IPS-20b (cell line): ENCODE data around the gene SEMA7A.

Experiments
- H3K27ac ChIP-seq: one replicate; pipeline ENCODE4 v1.5.1; 2013; ENCODE audit warnings: low read length
- H3K27me3 ChIP-seq: 2 replicates; pipeline ENCODE4 v1.6.1; 2013; ENCODE audit warnings: mild to moderate bottlenecking, low read length, inconsistent platforms; ENCODE audit not compliant: insufficient read depth
- H3K36me3 ChIP-seq: 2 replicates; pipeline ENCODE4 v1.6.1; 2013; ENCODE audit warnings: low read depth, mild to moderate bottlenecking, inconsistent platforms, low read length, moderate library complexity; ENCODE audit not compliant: insufficient read depth
- H3K4me1 ChIP-seq: 2 replicates; pipeline ENCODE4 v1.6.1; 2013; ENCODE audit warnings: mild to moderate bottlenecking, control low read depth, inconsistent platforms, low read length, moderate library complexity; ENCODE audit not compliant: insufficient read depth
- H3K4me3 ChIP-seq: 2 replicates; pipeline ENCODE4 v1.5.1; 2013; ENCODE audit warnings: mild to moderate bottlenecking, low read length, inconsistent platforms
- H3K9ac ChIP-seq: 2 replicates; pipeline ENCODE4 v1.6.1; 2013; ENCODE audit warnings: low read depth, mild to moderate bottlenecking, inconsistent platforms, low read length, moderate library complexity
- H3K9me3 ChIP-seq: 2 replicates; pipeline ENCODE4 v1.6.1; 2013; ENCODE audit warnings: mild to moderate bottlenecking, low read depth, low read length, inconsistent platforms; ENCODE audit not compliant: insufficient read depth

Gene SEMA7A

DNA sequence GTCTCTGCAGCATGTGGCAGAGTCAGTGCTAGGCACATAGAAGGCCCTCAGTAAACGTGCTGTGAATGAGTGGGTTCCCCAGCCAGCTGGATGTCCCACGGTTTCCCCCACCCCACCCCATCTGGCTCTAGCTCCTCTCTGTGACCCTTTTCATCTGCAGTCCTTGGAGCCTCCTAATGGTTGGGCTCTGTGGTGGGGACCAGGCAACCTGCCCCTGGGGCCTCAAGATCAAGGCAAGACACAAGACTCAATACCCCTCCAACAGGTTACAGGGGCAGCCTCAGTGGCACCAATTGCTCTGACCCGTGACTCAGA, 49.2 kb downstream of the SEMA7A start:
- no peak overlapping the region for H3K9ac ChIP-seq
- H3K4me3 ChIP-seq, result no peak overlapping the region
- H3K9me3 ChIP-seq, result no peaks in the 10 kb centered on the region
- no peaks in the 10 kb centered on the region for H3K27me3 ChIP-seq
- H3K27ac ChIP-seq, result no peak overlapping the region
- peaks cover 8% of the 10 kb centered on the region; the same call in 1 of the 2 replicates for H3K4me1 ChIP-seq
- H3K36me3 ChIP-seq, result no peaks in the 10 kb centered on the region

GRCh38 chr15:74383695-74384565, 49.8 kb downstream of the SEMA7A start:
- no peaks in the 10 kb centered on the region for H3K9me3 ChIP-seq
- H3K4me1 ChIP-seq, result peaks cover 8% of the 10 kb centered on the region; the same call in 1 of the 2 replicates
- no peak overlapping the region for H3K27ac ChIP-seq
- H3K4me3 ChIP-seq, result no peak overlapping the region
- H3K9ac ChIP-seq, result no peak overlapping the region
- no peaks in the 10 kb centered on the region for H3K36me3 ChIP-seq
- H3K27me3 ChIP-seq, result no peaks in the 10 kb centered on the region

- Histone ChIP-seq H3K9me3 (no peaks in the 10 kb centered on the region), H3K27me3 (no peaks in the 10 kb centered on the region), H3K9ac (no peak overlapping the region), H3K36me3 (no peaks in the 10 kb centered on the region), H3K4me1 (peaks cover 8% of the 10 kb centered on the region; the same call in 1 of the 2 replicates), H3K27ac (no peak overlapping the region), H3K4me3 (no peak overlapping the region)
These were observed 50.5 kb downstream of the SEMA7A start for GRCh38 chr15:74383286-74383685.

DNA sequence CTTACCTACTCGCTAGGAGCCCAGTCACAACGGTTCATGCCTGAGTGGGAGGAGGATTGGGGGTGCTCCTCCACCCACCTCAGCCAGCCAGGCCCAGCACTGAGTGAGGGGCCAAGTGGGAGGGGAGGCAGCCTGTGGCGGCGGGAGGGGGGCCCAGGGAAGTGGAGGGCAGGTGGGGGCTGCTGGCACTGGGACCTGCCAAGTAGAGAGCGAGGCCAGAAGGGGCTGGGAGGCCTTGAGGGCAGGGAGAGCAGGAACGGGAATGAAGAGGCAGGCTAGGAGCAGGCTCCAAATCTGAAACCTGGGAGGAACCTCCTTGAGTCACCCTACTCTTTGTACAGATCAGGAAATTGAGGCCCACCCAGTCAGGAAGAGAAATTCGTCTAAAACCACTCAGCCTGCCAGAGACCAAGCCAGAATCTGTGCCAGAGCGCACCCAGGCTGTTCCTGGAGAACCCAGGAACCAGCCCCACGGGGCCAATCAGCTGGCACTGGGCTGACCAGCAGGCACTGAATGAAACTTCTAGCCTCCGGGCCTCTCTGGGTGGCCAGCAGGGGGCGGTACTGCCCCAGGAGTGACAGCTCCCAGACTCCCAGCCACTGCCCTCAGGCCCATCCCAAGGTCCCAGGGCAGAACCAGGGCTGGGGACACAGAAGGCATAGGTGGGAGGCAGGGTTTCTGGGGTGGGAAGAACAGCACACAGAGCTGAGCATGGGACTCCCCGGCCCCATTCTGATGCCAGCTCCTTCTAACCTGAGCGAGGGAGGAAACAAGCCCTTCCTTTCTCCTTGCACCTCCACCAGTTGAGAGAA, 51.5 kb downstream of the SEMA7A start:
- Histone ChIP-seq H3K27me3 (no peaks in the 10 kb centered on the region), H3K4me1 (peaks cover 8% of the 10 kb centered on the region; the same call in 1 of the 2 replicates), H3K9ac (no peak overlapping the region), H3K27ac (no peak overlapping the region), H3K4me3 (no peak overlapping the region), H3K36me3 (no peaks in the 10 kb centered on the region), H3K9me3 (no peaks in the 10 kb centered on the region)

GRCh38 chr15:74381481-74381880, 52.3 kb downstream of the SEMA7A start:
- no peak overlapping the region for H3K4me3 ChIP-seq
- H3K9ac ChIP-seq, result no peak overlapping the region
- H3K4me1 ChIP-seq, result peaks cover 8% of the 10 kb centered on the region; the same call in 1 of the 2 replicates
- no peak overlapping the region for H3K27ac ChIP-seq
- H3K27me3 ChIP-seq, result no peaks in the 10 kb centered on the region
- H3K9me3 ChIP-seq, result no peaks in the 10 kb centered on the region
- H3K36me3 ChIP-seq, result no peaks in the 10 kb centered on the region

DNA sequence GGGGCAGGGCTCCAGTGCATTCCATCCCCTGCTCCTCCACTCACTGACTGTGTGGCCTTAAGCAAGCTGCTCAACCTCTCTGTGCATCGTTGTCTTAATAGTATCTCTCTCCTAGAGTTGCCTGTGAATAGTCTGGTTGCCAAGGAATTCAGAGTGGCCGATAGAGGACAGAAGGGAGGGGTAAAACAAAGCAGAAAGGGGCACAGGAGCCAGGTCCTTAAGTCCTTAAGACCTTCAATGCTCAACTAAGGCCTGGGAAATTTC, 52.6 kb downstream of the SEMA7A start:
- Histone ChIP-seq H3K9me3 (no peaks in the 10 kb centered on the region), H3K27ac (no peak overlapping the region), H3K9ac (no peak overlapping the region), H3K4me1 (peaks cover 8% of the 10 kb centered on the region; the same call in 1 of the 2 replicates), H3K4me3 (no peak overlapping the region), H3K36me3 (no peaks in the 10 kb centered on the region), H3K27me3 (no peaks in the 10 kb centered on the region)

DNA sequence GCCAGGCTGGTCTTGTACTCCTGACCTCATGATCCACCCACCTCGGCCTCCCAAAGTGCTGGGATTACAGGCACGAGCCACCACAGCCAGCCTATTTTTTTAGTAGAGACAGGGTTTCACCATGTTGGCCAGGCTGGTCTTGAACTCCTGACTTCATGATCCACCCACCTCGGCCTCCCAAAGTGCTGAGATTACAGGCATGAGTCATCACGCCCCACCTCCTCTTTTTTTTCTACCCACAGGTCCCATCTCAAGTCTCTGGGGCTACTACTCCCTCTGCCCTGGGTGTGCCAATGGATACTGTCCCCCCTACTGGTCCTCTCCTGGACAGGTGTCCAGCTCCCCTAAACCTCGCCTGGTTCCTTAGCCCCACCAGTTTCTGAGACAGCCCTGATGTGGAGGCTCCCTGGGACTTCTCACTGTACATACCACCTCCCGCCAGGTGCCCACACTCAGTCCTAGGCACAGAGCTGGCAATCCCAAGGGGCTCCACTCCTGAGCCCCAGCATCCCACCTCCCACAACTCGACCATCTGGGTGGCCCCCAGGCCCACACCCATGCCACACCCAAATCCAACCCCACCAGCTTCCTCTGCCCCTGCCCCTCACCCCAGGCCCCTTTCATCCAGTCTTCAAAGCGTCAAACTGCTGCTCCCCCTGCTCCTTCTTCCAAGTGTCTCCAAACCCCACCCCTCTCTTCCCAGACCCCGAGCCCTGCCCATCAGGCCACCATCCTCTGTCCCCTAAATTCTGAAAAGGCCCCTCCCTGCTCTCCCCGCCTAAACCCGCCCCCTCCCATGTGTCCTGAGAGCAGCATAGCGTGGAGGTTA, 53.2 kb downstream of the SEMA7A start:
- H3K27me3 ChIP-seq, result no peaks in the 10 kb centered on the region
- H3K27ac ChIP-seq, result no peak overlapping the region
- 0 out of 2 replicates have a peak, but pooled peaks cover 5% of the 10 kb centered on the region for H3K4me1 ChIP-seq
- H3K4me3 ChIP-seq, result no peak overlapping the region
- no peaks in the 10 kb centered on the region for H3K9me3 ChIP-seq
- H3K9ac ChIP-seq, result no peak overlapping the region
- no peaks in the 10 kb centered on the region for H3K36me3 ChIP-seq

- Histone ChIP-seq H3K27ac (no peak overlapping the region), H3K9ac (no peak overlapping the region), H3K4me3 (no peak overlapping the region), H3K27me3 (peaks cover 5% of the 10 kb centered on the region; the same call in 1 of the 2 replicates), H3K9me3 (no peaks in the 10 kb centered on the region), H3K36me3 (no peaks in the 10 kb centered on the region), H3K4me1 (peaks cover 5% of the 10 kb centered on the region; the same call in 1 of the 2 replicates)
These were observed 54.9 kb downstream of the SEMA7A start for GRCh38 chr15:74378848-74379247.

DNA sequence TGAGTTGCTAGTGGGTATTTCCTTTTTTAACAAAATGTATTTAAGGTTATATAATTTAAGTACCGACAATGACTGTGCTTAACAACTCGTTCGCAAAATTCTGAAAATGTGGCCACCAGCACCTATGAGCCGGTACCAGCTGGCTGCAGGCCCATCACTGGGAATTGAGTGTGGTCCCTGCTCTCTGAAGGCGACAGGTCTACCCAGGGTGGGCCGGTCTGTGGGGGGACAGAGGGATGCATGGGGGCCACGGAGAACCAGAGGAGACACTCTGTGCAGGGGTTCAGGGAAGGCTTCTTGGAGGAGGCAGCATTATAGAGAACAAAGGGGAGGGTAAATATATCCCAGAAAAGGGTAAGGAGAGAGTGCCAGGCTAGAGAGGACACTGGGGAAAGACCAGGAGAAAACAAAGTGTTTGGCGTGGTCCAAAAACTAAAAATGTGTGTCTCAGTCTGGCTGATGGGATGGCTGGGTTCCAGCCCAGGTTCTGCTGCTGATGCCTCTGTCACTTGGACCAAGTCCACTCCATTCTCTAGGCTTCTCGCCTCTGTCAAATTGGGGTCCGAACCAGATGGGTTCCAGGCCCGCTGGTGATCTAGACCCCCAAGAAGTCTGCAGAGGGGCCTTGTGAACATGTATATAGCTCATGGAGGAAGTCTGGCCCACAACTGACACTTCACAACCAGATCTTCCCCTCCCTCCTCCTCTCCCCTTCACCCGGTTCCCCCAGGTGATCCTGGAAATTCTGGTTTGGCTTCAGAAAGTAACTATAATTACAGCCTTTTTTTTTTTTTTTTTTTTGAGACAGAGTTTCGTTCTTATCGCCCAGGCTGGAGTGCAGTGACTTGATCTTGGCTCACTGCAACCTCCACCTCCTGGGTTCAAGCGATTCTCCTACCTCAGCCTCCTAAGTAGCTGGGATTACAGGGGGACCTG, 55.7 kb downstream of the SEMA7A start:
- H3K9ac ChIP-seq, result no peak overlapping the region
- no peak overlapping the region for H3K4me3 ChIP-seq
- H3K27me3 ChIP-seq, result peaks cover 11% of the 10 kb centered on the region; the same call in 1 of the 2 replicates
- H3K36me3 ChIP-seq, result no peaks in the 10 kb centered on the region
- no peaks in the 10 kb centered on the region for H3K9me3 ChIP-seq
- H3K27ac ChIP-seq, result no peak overlapping the region
- H3K4me1 ChIP-seq, result peaks cover 5% of the 10 kb centered on the region; the same call in 1 of the 2 replicates

DNA sequence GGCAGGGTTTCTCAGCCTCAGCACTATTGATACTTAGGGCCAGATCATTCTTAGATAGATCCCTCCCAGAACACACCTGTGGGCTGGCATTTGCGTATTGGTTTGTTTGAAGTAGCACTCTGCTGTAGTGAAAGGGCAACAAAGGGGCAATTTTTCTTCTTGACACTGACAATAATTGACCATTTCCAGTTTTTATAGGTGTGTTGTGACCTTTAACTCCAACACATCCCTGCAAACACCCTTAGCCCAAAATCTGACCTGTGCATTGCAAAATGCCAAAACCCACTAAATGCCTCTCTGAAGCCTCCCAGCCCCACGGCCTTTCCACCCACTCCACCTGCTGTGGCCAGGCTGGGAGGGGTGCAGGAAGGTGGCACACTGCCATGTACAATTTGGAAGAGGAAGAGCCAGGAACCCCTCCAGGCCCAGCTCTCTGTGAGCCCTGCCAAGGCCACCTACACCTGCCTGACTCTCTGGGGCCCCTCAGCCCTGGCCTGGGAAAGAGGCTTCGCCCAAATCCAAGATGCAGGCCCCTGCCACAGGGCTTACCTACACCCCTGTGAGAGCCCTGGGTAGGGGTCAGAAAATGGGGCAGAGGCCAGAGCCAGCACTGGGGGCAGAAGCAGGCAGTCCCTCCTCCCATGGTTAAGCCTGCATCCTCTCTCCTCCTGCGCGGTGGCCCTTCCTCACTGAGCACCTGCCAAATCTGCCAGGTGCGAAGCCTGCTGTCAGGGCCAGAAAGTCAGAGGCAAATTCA, 56.8 kb downstream of the SEMA7A start:
- Histone ChIP-seq H3K9me3 (no peaks in the 10 kb centered on the region), H3K9ac (no peak overlapping the region), H3K36me3 (no peaks in the 10 kb centered on the region), H3K27ac (no peak overlapping the region), H3K27me3 (peaks cover 13% of the 10 kb centered on the region; the same call in 1 of the 2 replicates), H3K4me1 (peaks cover 5% of the 10 kb centered on the region; the same call in 1 of the 2 replicates), H3K4me3 (no peak overlapping the region)
